Daoy (cell line): Measurements from ENCODE around the gene ELP5. TPM values are rescaled to one million over a fixed set of nuclear protein-coding genes. Genes with fewer than 3 reads are reported as not detected.

Experiments used
- DNase-seq: peaks from one replicate; pipeline ENCODE4 v3.0.0-alpha.2; 2015; ENCODE audit warnings: low read depth
- total RNA-seq: library from RNA; depleted of rRNA; stranded (reverse); fragments of >200 nt; shearing (Covaris generic); gene quantifications from 2 replicates; pipeline ENCODE4 v1.2.3, GENCODE V29; 2014

The ELP5 gene
- total RNA-seq, 1 experiment from 2014 or later, result 50.3 TPM

DNA sequence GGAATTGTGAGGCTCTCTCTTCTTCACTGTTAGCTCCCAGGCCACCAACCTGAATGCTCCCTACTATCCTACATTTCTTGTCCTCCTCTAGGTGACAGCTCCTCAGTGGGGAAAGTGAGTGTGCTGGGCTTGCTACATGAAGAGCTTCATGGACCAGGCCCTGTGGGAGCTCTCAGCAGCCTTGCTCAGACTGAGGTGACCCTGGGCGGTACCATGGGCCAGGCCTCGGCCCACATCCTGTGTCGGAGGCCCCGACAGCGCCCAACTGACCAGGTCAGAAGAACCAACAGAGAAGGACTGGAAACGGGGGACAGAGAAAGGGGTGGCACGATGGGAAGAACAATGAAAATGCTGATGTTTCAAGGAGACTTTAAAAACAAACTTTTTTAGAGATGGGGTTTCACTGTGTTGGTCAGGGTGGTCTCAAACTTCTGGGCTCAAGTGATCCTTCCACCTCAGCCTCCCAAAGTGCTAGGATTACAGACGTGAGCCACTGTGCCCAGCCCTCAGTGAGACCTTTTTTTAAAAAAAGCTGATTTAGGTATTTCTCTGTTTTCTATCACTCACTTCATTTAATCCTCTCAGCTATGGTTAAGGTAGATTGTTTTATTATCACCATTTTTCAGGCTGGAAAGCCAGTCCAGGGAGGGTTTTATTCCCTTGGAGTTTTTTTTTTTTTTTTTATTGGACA, 4.9 kb downstream of the ELP5 start:
- DNase-seq, result no peak

DNA sequence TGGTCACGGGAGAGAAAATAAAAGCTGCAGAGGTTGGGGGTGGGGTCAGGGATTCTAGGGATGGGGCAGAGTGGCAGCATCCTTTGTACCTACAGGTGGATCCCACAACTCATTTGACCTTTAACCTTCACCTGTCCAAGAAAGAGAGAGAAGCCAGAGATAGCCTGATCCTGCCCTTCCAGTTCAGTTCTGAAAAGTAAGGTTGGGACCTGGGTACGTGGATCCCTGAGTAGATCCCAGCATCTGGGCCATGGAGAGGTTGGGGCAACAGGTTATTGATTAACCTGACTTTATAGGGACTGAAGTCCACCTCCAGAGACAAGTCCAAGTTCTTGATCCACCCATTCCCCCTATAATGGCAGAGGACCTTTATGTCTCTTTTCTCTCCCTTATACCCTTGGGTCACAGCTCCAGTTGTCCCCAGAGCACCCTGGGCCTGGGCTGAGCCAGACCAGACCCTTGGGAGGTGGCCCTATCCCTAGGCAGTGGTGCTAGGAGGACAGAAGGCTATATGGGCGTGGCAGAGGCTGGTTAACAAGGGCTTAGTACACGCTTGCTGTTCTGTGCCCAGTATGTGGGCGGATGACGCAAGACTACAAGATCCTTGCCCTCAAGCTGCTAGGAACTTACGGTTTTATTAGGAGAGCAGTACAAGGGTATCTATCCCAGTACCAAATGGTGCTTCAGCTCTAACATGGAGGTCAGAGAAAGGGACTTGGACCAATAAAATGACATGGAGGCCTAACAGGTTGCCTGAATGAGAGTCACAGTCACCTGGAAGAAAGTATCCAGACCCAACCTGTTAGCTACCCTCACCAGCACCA, 6.9 kb downstream of the ELP5 start:
- DNase-seq, result peak; percentile 48

DNA sequence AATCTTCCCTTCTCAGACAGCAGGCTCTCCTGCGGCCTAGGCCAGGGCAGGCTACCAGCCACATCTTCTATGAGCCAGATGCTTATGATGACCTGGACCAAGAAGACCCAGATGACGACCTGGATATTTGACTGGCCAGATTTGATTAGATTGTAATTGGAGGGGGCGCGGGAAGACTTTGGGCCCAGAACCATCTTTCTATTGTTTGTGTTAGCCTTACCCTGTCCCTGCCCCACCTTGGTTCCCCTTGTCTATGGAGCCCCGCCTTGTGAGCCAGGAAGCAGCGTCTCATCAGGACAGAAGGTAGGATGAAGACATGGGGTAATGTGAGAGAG, 7.5 kb downstream of the ELP5 start:
- no peak for DNase-seq

DNA sequence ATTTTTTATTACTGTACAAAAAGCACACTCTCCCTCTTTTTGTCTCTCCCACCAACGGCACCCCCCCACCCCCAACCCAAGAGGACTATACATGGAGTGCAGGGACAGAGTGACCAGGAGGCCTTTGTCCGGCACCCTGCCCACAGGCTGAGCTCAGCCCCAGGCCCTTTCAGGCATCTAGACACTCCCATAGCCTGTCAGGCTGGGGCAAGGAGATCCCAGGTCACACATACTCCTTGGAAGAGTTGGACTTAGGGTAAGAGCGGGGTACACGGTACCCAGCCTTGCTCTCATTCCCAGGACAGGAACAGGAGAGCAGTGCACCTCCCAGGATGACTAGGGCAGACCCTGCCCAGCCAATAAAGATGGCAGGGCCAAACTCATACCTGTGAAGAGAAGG, 8.1 kb downstream of the ELP5 start:
- DNase-seq, result no peak

DNA sequence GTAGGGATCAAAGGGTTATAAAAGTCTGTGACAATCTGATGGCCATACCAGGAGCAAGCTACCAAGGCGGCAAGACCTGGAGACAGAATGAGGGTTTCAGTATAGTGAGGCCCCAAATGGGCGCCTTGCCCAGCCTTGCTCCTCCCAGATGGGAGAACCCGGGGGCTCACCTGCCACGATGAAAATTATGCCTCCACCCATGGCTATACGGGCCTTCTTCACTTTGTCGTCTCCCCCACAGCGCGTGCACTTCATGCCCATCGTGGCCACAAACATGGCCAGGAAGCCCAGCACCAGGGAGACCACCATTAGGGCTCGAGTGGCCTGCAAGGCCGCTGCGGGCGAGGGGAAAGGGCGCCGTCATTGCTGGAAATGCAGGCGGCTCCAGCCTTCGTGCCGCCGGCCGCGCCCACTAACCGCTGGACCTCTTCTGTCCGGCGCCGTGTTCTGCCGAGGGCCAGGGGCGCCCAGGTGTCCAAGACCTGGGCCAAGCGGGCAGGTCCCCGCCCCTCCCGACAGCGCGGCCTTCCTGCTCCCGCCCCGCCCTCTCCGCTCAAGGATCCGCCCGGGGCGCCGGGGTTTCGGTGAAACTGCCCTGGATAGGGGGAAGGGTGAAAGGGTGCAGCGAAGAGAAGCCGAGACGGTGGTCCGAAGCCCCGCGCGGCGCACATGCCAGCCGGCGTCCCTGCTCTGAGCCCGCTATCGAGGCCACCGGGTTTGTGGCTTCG, 8.8 kb downstream of the ELP5 start:
- peak; percentile 42 for DNase-seq

DNA sequence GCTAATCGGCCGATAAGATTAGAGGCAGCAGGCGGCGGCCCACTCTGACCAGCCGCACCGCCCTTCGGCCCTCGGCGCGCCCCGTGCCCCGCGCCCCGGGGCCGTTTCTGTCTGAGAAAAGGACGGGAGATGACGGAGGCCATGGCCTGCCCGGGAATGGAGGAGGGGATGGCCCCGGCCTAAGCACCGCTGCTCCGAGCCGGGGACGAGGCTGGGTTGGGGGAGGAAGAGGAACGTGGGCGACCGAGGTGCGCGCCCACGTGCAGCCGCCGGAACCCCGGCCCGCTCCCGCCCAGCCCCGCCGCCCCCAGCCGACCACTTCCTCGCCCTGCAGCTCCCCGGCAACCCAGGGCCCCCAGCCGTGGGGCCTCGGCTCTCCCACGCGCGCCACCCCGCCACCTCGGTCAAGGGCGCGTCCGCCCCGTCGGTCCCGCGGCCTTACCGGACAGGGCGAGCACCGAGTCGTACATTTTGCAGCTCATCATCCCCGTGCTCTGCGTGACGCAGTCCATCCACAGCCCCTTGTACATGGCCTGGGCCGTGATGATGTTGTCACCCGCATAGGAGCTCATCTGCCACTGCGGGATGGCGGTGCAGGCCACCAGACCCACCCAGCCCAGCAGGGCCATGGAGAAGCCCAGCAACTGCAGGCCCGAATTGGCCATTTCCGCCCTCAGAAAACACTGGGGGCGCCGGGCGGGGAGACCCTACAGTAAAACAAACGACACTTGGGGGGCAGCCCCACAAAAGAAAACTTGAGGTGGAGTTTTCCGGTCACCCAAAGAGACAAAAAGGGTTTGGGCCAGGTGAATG, 9.6 kb downstream of the ELP5 start:
- DNase-seq, result no peak

DNA sequence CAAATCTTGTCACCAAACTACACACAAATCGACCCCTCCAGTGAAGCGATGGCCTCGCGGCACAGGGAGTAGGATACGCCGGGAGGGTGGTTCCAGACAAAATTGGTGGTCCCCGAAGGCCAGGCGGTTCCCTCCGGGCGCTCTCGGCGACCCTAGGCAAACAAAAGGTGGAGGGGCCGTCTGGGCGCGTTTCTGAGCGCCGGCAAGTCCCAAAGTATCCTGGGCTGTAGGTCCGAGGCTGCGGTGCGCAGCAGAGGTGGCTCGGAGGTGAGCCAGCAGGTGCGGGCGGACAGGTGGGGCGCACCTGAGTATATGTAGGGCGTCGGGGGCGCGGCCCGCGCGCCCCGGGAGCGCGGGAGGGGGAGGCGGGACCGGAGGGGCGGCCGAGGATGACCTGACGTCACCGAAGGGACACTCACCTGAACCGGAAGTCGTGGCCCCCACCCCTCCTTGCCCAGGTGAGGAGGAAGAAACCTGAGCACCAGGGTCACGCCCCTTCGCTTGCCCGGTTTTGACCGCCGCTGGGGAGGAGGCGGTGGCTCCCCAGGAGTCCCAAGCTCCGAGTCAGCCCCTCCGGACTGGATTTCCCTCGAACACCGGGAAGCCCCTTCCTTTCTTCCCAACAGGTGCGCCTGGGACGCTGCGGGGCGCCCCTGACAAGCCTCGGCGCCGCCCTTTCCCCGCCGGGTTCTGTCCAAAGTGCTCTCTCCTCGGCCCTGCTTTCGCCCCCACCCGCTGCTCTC, 10.3 kb downstream of the ELP5 start, which contains the start of gene CLDN7:
Gene CLDN7 (minus strand): TSS at position 287 of the 743 bp plus-strand sequence. CDS start 435 bp downstream, outside the sequence.
- DNase-seq, result no peak

DNA sequence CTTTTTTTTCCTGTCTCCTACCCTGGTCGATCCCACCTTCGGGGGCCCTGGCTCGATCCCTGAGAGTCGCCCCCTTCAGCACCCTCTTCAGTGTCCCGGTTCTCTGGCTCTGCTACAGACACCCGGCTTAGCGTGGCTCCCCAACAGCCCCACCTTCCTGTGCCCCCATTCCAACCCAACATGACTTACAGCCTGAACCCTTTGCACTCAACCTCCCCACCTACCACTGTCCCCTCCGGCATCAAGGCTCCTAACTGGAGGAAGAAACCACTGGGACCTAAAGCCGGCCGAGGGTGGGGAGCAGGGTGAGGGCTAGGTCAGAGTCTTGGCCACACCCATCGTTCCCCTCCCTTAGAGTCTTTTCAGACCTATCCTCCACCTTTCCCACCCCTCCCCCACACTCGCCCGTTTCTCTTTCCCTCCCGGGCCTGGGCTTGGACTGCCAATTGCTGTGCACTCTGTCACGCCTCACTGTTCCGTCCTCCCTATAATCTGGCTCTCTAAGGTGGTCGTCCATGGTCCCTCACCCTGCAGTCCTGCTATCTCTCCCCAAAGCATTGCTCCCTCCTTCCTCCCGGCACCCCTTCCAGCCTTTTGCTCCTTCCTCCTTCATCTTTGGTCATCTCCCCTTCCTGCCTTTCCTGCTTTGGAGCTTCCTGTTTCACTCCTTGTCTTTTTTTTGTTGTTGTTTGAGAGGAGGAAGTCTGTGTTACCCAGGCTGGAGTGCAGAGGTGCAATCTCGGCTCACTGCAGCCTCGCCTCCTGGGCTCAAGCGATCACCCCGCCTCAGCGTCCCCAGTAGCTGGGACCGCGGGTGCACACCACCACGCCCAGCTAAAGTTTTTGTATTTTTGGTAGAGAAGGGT, 11.2 kb downstream of the ELP5 start:
- peak; percentile 35 for DNase-seq

DNA sequence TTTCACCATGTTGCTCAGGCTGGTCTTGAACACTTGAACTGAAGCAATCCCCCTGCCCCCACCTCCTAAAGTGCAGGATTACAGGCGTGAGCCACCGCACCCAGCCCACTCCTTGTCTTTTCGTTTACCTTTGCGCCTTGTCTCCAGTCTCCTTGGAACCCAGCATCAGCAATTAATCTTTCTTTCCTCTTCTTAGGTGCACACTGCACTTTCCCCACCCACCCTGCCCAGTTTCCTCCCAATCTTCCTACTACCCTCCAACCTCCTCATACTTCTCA, 11.7 kb downstream of the ELP5 start:
- DNase-seq, result no peak

DNA sequence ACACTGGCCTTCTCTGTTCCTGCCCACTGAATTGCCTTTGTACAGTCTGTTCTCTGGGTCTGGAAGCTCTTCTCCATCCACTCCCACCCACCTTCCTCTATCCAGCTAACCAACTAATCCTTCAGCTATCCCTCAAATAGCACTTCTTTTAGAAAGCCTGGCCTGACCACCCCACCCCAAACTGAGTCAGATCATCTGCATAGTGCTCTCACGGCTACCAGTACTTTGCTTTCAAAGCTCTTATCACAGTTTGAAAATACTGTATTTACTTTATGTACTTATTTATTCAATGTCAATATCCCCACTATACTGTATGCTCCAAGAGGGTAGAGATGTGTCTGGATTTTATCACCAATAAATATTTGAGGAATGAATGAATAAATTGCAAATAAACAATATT, 14.8 kb downstream of the ELP5 start:
- DNase-seq, result no peak

DNA sequence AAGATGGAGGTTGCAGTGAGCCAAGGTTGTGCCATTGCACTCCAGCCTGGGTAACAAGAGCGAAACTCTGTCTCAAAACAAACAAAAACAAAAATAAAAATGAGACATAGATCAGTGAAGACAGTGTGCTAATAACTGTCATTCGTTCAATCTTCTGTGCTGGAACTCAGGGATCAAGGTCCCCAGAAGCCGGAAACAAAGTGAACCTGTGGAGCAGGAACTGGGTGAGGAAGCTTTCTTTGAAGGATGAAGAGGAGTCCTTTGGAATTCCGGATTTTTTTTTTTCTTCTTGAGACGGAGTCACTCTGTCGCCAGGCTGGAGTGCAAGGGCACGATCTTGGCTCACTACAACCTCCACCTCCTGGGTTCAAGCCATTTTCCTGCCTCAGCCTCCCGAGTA, 27.4 kb downstream of the ELP5 start:
- DNase-seq, result no peak

DNA sequence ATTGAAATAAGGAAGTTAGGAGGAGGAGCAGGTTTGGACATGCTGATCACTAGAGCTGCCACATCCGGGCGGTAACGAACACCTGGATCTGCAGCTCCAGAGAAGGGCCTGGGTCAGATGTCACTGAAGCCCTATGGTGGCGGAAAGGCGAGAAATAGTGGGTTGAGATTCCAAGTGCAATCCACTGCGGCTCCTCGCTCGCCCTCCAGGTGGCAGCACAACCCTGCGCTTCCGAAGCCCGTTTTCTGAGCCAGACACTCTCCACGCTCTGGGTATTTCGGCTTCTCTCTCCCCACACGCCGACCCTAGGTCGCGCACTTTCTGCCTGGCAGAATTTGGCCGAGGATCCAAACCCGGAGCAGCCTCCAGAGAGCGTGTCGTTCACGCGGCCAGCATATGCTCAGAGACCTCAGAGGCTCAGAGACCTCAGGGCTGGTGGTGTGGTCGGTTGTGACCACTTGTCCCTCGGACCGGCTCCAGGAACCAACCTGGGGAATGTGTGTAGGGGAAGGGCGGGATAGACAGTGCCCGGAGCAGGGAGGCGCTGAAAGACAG, 28.6 kb downstream of the ELP5 start:
- DNase-seq, result peak; percentile 89

DNA sequence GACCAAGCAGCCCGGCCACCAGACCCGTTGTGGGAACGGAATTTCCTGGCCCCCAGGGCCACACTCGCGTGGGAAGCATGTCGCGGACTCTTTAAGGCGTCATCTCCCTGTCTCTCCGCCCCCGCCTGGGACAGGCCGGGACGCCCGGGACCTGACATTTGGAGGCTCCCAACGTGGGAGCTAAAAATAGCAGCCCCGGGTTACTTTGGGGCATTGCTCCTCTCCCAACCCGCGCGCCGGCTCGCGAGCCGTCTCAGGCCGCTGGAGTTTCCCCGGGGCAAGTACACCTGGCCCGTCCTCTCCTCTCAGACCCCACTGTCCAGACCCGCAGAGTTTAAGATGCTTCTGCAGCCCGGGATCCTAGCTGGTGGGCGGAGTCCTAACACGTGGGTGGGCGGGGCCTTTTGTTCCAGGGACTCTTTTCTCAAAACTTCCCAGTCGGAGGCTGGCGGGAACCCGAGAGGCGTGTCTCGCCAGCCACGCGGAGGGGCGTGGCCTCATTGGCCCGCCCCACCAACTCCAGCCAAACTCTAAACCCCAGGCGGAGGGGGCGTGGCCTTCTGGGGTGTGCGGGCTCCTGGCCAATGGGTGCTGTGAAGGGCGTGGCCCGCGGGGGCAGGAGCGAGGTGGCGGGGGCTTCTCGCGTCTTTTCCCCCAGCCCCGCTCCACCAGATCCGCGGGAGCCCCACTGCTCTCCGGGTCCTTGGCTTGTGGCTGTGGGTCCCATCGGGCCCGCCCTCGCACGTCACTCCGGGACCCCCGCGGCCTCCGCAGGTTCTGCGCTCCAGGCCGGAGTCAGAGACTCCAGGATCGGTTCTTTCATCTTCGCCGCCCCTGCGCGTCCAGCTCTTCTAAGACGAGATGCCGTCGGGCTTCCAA, 29.3 kb downstream of the ELP5 start, which contains the start of gene SLC2A4:
Gene SLC2A4 (plus strand): TSS at position 645 of the 879 bp plus-strand sequence. CDS start 217 bp downstream, at position 862.
- DNase-seq, result peak; percentile 98

DNA sequence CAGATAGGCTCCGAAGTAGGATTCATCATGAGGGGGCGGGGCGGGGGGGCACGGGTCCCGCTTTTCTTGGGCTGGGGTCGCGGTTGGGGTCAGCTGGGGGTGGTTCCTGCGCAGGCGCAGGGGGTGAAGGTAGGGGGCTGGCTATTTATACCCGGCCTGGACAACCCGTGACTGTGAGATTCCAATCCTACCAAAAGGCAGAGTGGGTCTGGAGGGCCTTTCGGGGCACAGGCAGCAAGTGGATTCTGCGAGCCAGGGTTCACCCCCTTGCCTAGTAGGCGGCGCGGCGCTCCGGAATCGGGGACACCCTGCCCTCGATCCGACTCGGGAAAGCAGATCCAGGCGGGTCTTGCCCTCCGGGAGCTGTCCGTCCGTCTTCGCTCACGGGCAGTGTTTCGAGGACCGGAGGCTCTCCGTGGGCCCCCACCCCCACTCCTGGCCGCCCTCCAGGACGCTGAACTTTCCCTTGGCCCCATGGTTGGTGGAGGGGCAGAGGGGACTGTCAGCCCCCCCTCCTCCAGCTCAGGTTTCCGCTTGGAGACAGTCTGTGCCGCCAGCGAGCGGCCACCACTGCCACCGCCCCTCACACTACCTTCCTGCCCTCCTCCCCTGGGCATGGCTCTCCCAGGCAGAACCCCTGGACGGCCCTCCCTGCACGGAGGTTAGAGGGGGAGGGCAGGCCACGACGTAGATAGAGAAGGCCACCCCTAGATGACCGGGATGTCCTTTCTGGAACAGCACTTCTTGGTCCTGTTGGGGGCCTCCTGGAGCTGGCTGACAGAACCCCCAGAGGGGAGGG, 30.1 kb downstream of the ELP5 start:
- no peak for DNase-seq

DNA sequence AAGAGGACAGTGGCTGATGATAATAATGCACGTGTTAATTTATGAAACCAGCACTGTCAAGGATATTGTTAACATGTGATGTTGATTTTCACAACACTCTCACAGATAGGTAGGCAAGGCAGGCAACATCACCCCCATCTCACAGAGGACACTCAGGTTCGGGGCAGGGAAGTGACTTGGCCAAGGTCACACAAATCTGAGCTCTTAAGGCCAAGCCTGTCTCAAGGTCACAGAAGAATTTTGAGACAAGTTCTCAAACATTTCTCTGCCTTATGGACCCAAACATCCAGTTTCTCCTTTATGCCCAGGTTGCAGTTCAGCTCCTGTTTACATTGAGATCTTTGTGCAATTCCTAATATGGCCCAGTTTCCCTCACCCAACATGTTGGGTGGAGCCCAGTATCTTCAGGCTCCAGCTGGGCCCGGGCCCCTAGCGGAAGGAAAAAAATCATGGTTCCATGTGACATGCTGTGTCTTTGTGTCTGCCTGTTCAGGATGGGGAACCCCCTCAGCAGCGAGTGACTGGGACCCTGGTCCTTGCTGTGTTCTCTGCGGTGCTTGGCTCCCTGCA, 30.8 kb downstream of the ELP5 start:
- no peak for DNase-seq

DNA sequence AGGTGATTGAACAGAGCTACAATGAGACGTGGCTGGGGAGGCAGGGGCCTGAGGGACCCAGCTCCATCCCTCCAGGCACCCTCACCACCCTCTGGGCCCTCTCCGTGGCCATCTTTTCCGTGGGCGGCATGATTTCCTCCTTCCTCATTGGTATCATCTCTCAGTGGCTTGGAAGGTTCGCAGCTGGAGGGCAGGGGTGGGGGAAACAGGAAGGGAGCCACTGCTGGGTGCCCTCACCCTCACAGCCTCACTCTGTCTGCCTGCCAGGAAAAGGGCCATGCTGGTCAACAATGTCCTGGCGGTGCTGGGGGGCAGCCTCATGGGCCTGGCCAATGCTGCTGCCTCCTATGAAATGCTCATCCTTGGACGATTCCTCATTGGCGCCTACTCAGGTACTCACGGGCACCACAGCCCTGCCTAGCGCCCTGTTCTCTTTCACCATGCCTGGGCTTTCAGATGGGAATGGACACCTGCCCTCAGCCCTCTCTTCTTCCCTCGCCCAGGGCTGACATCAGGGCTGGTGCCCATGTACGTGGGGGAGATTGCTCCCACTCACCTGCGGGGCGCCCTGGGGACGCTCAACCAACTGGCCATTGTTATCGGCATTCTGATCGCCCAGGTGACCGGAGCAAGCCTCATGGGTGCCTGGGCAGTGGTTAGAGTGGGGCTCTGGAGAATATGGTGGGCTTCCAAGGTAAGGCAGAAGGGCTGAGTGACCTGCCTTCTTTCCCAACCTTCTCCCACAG, 31.6 kb downstream of the ELP5 start:
- no peak for DNase-seq

DNA sequence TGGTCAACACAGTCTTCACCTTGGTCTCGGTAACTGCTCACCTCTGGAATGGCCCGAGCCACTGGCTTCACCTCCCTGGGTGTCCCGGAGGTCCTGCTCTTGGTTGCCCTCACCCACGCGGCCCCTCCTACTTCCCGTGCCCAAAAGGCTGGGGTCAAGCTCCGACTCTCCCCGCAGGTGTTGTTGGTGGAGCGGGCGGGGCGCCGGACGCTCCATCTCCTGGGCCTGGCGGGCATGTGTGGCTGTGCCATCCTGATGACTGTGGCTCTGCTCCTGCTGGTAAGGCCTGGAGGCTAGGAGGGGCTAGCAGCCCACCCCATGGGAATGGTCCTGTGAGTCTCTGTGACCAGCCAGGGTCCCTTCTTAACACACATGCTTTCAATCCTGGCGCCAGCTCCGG, 32.9 kb downstream of the ELP5 start:
- no peak for DNase-seq
